IMR-90 (cell line): ENCODE measurements around the gene ZYX. TPM values are rescaled to one million over a fixed set of nuclear protein-coding genes. Genes with fewer than 3 reads are reported as not detected.

Source experiments
- ATAC-seq: fragments of 200-7000 bp; cut with Tn5 transposase; 2 replicates; pipeline ENCODE4 v1.9.1; 2020; ENCODE audit warnings: low read depth, mild to moderate bottlenecking, moderate library complexity
- BruUV-seq: library from RNA; stranded (reverse); fragments of 400-500 nt; replicated peaks from 2 replicates; lab custom pipeline; 2021; lab: Mats Ljungman, UMichigan
- CTCF ChIA-PET: fragments of 300-600 bp; formaldehyde crosslinking; extraction: SDS; loops from one replicate; lab custom pipeline; 2021; ENCODE audit warnings: antibody characterized with exemption; lab: Yijun Ruan, JAX
- POLR2A ChIA-PET: fragments of 300-600 bp; sonication (Branson Sonifier 250); formaldehyde crosslinking; loops from one replicate; lab custom pipeline; 2022; ENCODE audit warnings: antibody characterized with exemption; ENCODE audit not compliant: unreplicated experiment; lab: Charles Lee
- DNase-seq: peaks from one replicate; pipeline ENCODE4 v3.0.0; 2013
- H2AFZ ChIP-seq: replicated peaks from 2 replicates; pipeline ENCODE3; 2013; ENCODE audit warnings: low read length, mild to moderate bottlenecking; ENCODE audit not compliant: poor library complexity
- H2AK5ac ChIP-seq: 2 replicates; pipeline ENCODE4 v1.6.1; 2013; ENCODE audit warnings: low read depth, low read length, inconsistent platforms
- H2AK9ac ChIP-seq: replicated peaks from 2 replicates; pipeline ENCODE3; 2013; ENCODE audit warnings: mild to moderate bottlenecking, low read depth, low read length, moderate library complexity; ENCODE audit not compliant: poor library complexity
- H2BK120ac ChIP-seq: 2 replicates; pipeline ENCODE4 v1.6.1; 2013; ENCODE audit warnings: low read depth, low read length, inconsistent platforms
- H2BK15ac ChIP-seq: 3 replicates; pipeline ENCODE4 v1.6.1; 2013; ENCODE audit warnings: low read depth, low read length, inconsistent platforms
- H2BK20ac ChIP-seq: 2 replicates; pipeline ENCODE4 v1.6.1; 2013; ENCODE audit warnings: low read depth, mild to moderate bottlenecking, inconsistent platforms, low read length, moderate library complexity
- H2BK5ac ChIP-seq: 2 replicates; pipeline ENCODE4 v1.6.1; 2013; ENCODE audit warnings: mild to moderate bottlenecking, low read depth, low read length, inconsistent platforms; ENCODE audit not compliant: poor library complexity, severe bottlenecking
- H3K14ac ChIP-seq: replicated peaks from 2 replicates; pipeline ENCODE4 v1.6.1; 2013; ENCODE audit warnings: low read depth, low read length, inconsistent platforms
- H3K18ac ChIP-seq: 2 replicates; pipeline ENCODE4 v1.6.1; 2013; ENCODE audit warnings: low read depth, low read length, control low read depth
- H3K23ac ChIP-seq: 2 replicates; pipeline ENCODE4 v1.6.1; 2013; ENCODE audit warnings: low read depth, low read length, inconsistent platforms
- H3K27ac ChIP-seq: 2 replicates; pipeline ENCODE4 v1.5.1; 2013; ENCODE audit warnings: mild to moderate bottlenecking, control low read depth, low read length; ENCODE audit not compliant: insufficient read depth
- H3K27me3 ChIP-seq: 2 replicates; pipeline ENCODE4 v1.6.1; 2013; ENCODE audit warnings: low read length; ENCODE audit not compliant: control insufficient read depth, insufficient read depth
- H3K36me3 ChIP-seq: 2 replicates; pipeline ENCODE4 v1.6.1; 2013; ENCODE audit warnings: low read length, mixed read lengths; ENCODE audit not compliant: control insufficient read depth, insufficient read depth
- H3K4ac ChIP-seq: 2 replicates; pipeline ENCODE4 v1.6.1; 2013; ENCODE audit warnings: low read depth, low read length, inconsistent platforms
- H3K4me1 ChIP-seq: 2 replicates; pipeline ENCODE4 v1.6.1; 2013; ENCODE audit warnings: low read length, mixed read lengths; ENCODE audit not compliant: control insufficient read depth, insufficient read depth
- H3K4me2 ChIP-seq: 2 replicates; pipeline ENCODE4 v1.6.1; 2013; ENCODE audit warnings: low read depth, mild to moderate bottlenecking, control low read depth, low read length, moderate library complexity
- H3K4me3 ChIP-seq: 2 replicates; pipeline ENCODE4 v1.5.1; 2013; ENCODE audit warnings: low read depth, mild to moderate bottlenecking, control low read depth, low read length, moderate library complexity; ENCODE audit not compliant: insufficient read depth
- H3K56ac ChIP-seq: 2 replicates; pipeline ENCODE4 v1.6.1; 2013; ENCODE audit warnings: low read length, inconsistent platforms; ENCODE audit not compliant: insufficient read depth; ENCODE audit errors: extremely low read depth
- H3K79me1 ChIP-seq, 2 experiments: 2 replicates each; pipeline ENCODE4 v1.6.1; 2013; ENCODE audit warnings: low read length in 2 of 2, inconsistent platforms in 1 of 2, low read depth in 1 of 2
- H3K9ac ChIP-seq: 2 replicates; pipeline ENCODE4 v1.6.1; 2013; ENCODE audit warnings: low read depth, low read length, control low read depth
- H3K9me1 ChIP-seq: 2 replicates; pipeline ENCODE4 v1.6.1; 2013; ENCODE audit warnings: low read length, inconsistent platforms; ENCODE audit not compliant: insufficient read depth
- H3K9me3 ChIP-seq: 2 replicates; pipeline ENCODE4 v1.6.1; 2013; ENCODE audit warnings: low read length; ENCODE audit not compliant: control insufficient read depth, insufficient read depth
- H4K20me1 ChIP-seq: 2 replicates; pipeline ENCODE4 v1.6.1; 2013; ENCODE audit warnings: low read length, inconsistent platforms; ENCODE audit not compliant: insufficient read depth
- H4K5ac ChIP-seq: 2 replicates; pipeline ENCODE4 v1.6.1; 2013; ENCODE audit warnings: mild to moderate bottlenecking, low read depth, low read length, control low read depth
- H4K8ac ChIP-seq, 2 experiments: 2 replicates each; pipeline ENCODE4 v1.6.1; 2013; ENCODE audit warnings: low read depth in 2 of 2, low read length in 2 of 2, control low read depth in 1 of 2, inconsistent platforms in 1 of 2
- H4K91ac ChIP-seq: 2 replicates; pipeline ENCODE4 v1.6.1; 2013; ENCODE audit warnings: low read depth, low read length, inconsistent platforms; ENCODE audit not compliant: insufficient read depth
- BHLHE40 ChIP-seq: fragments of 150-350 bp; IDR thresholded peaks from 2 replicates; pipeline ENCODE4 v1.6.1; 2016; ENCODE audit warnings: mild to moderate bottlenecking, low read depth, low read length
- CEBPB ChIP-seq: IDR thresholded peaks from 2 replicates; pipeline ENCODE4 v1.6.1; 2012; ENCODE audit warnings: low read depth, low read length, improper control_type of control experiment
- CHD1 ChIP-seq: IDR thresholded peaks from 2 replicates; pipeline ENCODE4 v1.6.1; 2012; ENCODE audit warnings: low read depth, low read length, improper control_type of control experiment
- MAFK ChIP-seq: IDR thresholded peaks from 2 replicates; pipeline ENCODE4 v1.6.1; 2012; ENCODE audit warnings: low read depth, low read length, improper control_type of control experiment
- NFE2L2 ChIP-seq: fragments of 150-350 bp; IDR thresholded peaks from 2 replicates; pipeline ENCODE4 v1.6.1; 2016; ENCODE audit warnings: low read depth, mild to moderate bottlenecking, low read length
- POLR2A ChIP-seq: IDR thresholded peaks from 2 replicates; pipeline ENCODE4 v1.6.1; 2012; ENCODE audit warnings: mild to moderate bottlenecking, low read depth, low read length
- RAD21 ChIP-seq: IDR thresholded peaks from 2 replicates; pipeline ENCODE4 v1.6.1; 2012; ENCODE audit warnings: low read length, improper control_type of control experiment
- RFX5 ChIP-seq: IDR thresholded peaks from 2 replicates; pipeline ENCODE4 v1.8.0; 2012; ENCODE audit warnings: low read depth, mild to moderate bottlenecking, low read length, moderate library complexity
- SMC3 ChIP-seq: fragments of 150-350 bp; IDR thresholded peaks from 2 replicates; pipeline ENCODE4 v1.6.1; 2016; ENCODE audit warnings: low read depth, mild to moderate bottlenecking, antibody characterized with exemption, low read length, moderate library complexity
- WGBS, 2 experiments: methylation state at CpG; one replicate each; pipeline versions ENCODE4 v1.1.5 to v1.1.7; 2013; ENCODE audit warnings: missing lambda C conversion rate in 2 of 2; ENCODE audit not compliant: insufficient read length in 1 of 2; ENCODE audit errors: extremely low coverage in 2 of 2; 5-methylcytosine and 5-hydroxymethylcytosine counted together
- dilution Hi-C: fragments of 300-500 bp; cut with HindIII; formaldehyde crosslinking; loops from one replicate; pipeline ENCODE4 v1.14.3; 2018; ENCODE audit warnings: low sequenced_read_pairs; ENCODE audit not compliant: unreplicated experiment
- in situ Hi-C: fragments of 300-500 bp; cut with MboI; formaldehyde crosslinking; loops from 3 replicates; pipeline ENCODE4 v1.14.3; 2019; ENCODE audit warnings: low sequenced_read_pairs, inconsistent platforms, mixed read lengths
- intact Hi-C: fragments of 100-400 bp; cut with micrococcal nuclease; formaldehyde crosslinking; loops from 2 replicates; pipeline ENCODE4 v1.10.0; 2022
- polyA plus RNA-seq, 3 experiments: library from polyadenylated mRNA; depleted of rRNA; stranded (reverse); fragments of >200 nt; gene quantifications; 2 replicates each; pipeline ENCODE4 v1.2.3, GENCODE V29; 2012; ENCODE audit warnings: low replicate concordance in 1 of 3
- total RNA-seq: library from RNA; depleted of rRNA; stranded (reverse); fragments of >200 nt; gene quantifications from 2 replicates; pipeline ENCODE4 v1.2.3, GENCODE V29; 2012
- TF ChIP-seq, protein P1 (sequence below): conservative IDR thresholded peaks from 2 replicates; pipeline ENCODE4 v1.5.1; 2012; ENCODE audit warnings: mild to moderate bottlenecking, low read depth, low read length, improper control_type of control experiment
- TF ChIP-seq, protein P2 (sequence below): fragments of 150-350 bp; IDR thresholded peaks from 2 replicates; pipeline ENCODE4 v1.6.1; 2016; ENCODE audit warnings: low read depth, mild to moderate bottlenecking, low read length, moderate library complexity, borderline replicate concordance

The ZYX gene
- total and polyA plus RNA-seq, 2 of the 4 experiments (the other 2 are of a cell fraction), result 22.6 to 334 TPM

DNA sequence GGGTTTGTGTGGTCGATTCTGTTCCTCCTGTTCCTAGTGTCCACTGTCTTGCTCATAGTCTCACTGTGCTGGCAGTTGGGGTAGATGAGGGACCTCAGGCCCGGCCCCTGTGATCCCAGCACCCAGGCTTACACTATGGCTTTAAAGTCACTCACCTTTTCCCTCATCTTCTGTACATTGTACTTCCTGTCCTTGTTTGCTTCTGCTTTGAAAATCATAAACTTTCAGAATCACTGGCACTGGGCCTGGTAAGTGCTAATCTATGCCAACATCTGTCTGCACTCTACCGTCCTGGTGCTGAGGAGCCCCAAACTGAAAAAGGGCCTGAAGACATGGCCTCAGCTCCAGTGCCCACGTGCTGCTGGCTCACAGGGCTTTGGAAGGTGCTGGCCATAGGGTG lies 56.4 kb downstream of the ZYX start:
- intact Hi-C loops, result no loop called here
- BruUV-seq, result no TSS peak
- DNase-seq (no peak), ATAC-seq (no peak)
- no peak overlapping the region for H3K23ac ChIP-seq
- H4K8ac ChIP-seq, result no peak overlapping the region
- H3K4me3 ChIP-seq, result no peak overlapping the region
- H2AK5ac ChIP-seq, result no peak overlapping the region
- peak overlapping the region; percentile 29 for H2AFZ ChIP-seq
- no peak overlapping the region for H4K91ac ChIP-seq
- no peaks in the 10 kb centered on the region for H3K79me1 ChIP-seq
- no peaks in the 10 kb centered on the region for H4K20me1 ChIP-seq
- in situ Hi-C loops, result loop anchor here (25.0 kb wide), 1 partner anchor 425 kb away; no protein-coding TSS in a partner anchor
- H3K18ac ChIP-seq, result no peak overlapping the region
- no peak overlapping the region for H2BK120ac ChIP-seq
- no peaks in the 10 kb centered on the region for H3K4me1 ChIP-seq
- no peak overlapping the region for H3K27ac ChIP-seq
- no peaks in the 10 kb centered on the region for H3K9me3 ChIP-seq
- TF ChIP-seq, protein P1, sequence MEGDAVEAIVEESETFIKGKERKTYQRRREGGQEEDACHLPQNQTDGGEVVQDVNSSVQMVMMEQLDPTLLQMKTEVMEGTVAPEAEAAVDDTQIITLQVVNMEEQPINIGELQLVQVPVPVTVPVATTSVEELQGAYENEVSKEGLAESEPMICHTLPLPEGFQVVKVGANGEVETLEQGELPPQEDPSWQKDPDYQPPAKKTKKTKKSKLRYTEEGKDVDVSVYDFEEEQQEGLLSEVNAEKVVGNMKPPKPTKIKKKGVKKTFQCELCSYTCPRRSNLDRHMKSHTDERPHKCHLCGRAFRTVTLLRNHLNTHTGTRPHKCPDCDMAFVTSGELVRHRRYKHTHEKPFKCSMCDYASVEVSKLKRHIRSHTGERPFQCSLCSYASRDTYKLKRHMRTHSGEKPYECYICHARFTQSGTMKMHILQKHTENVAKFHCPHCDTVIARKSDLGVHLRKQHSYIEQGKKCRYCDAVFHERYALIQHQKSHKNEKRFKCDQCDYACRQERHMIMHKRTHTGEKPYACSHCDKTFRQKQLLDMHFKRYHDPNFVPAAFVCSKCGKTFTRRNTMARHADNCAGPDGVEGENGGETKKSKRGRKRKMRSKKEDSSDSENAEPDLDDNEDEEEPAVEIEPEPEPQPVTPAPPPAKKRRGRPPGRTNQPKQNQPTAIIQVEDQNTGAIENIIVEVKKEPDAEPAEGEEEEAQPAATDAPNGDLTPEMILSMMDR, result no peak
- TF ChIP-seq NFE2L2 (no peak), CHD1 (no peak), SMC3 (no peak), POLR2A (no peak), RFX5 (no peak), MAFK (no peak), BHLHE40 (no peak), CEBPB (no peak), RAD21 (no peak)
- TF ChIP-seq, protein P2, sequence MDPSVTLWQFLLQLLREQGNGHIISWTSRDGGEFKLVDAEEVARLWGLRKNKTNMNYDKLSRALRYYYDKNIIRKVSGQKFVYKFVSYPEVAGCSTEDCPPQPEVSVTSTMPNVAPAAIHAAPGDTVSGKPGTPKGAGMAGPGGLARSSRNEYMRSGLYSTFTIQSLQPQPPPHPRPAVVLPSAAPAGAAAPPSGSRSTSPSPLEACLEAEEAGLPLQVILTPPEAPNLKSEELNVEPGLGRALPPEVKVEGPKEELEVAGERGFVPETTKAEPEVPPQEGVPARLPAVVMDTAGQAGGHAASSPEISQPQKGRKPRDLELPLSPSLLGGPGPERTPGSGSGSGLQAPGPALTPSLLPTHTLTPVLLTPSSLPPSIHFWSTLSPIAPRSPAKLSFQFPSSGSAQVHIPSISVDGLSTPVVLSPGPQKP, result no peak
- POLR2A ChIA-PET, result no interaction called here
- no peak overlapping the region for H2BK15ac ChIP-seq
- no peak overlapping the region for H4K5ac ChIP-seq
- no peak overlapping the region for H3K4ac ChIP-seq
- no peak overlapping the region for H3K14ac ChIP-seq
- dilution Hi-C loops, result no loop called here
- H3K4me2 ChIP-seq, result no peak overlapping the region
- 67% methylated on average over 1 of the region's 4 CpGs; no CpG with 5 or more reads in 1 of the 2 experiments for WGBS, 2 experiments
- H2AK9ac ChIP-seq, result no peak overlapping the region
- H3K27me3 ChIP-seq, result peaks cover 5% of the 10 kb centered on the region
- CTCF ChIA-PET, result interaction anchor here (0.9 kb wide), 1 partner anchor 10 kb away, joined by 3 read pairs; no protein-coding TSS in a partner anchor
- H3K56ac ChIP-seq, result no peak overlapping the region
- H3K9me1 ChIP-seq, result no peaks in the 10 kb centered on the region
- H3K36me3 ChIP-seq, result no peaks in the 10 kb centered on the region
- no peak overlapping the region for H2BK20ac ChIP-seq
- H3K9ac ChIP-seq, result no peak overlapping the region
- H2BK5ac ChIP-seq, result no peak overlapping the region
